HG03442 (cell line): Measurements from ENCODE around the gene DUSP6.

Experiments
- ATAC-seq: cut with Tn5 transposase; IDR thresholded peaks from one replicate; pipeline ENCODE4 v1.9.1; 2021; ENCODE audit warnings: mild to moderate bottlenecking, moderate library complexity; ENCODE audit not compliant: unreplicated experiment

The DUSP6 gene, protein sequence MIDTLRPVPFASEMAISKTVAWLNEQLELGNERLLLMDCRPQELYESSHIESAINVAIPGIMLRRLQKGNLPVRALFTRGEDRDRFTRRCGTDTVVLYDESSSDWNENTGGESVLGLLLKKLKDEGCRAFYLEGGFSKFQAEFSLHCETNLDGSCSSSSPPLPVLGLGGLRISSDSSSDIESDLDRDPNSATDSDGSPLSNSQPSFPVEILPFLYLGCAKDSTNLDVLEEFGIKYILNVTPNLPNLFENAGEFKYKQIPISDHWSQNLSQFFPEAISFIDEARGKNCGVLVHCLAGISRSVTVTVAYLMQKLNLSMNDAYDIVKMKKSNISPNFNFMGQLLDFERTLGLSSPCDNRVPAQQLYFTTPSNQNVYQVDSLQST

GRCh38 chr12:89352492-89353187 lies at the start of gene DUSP6:
Gene DUSP6 (minus strand): TSS chr12:89352501. CDS start chr12:89352039, 462 bp downstream.
- ATAC-seq = peak; percentile 37

DNA sequence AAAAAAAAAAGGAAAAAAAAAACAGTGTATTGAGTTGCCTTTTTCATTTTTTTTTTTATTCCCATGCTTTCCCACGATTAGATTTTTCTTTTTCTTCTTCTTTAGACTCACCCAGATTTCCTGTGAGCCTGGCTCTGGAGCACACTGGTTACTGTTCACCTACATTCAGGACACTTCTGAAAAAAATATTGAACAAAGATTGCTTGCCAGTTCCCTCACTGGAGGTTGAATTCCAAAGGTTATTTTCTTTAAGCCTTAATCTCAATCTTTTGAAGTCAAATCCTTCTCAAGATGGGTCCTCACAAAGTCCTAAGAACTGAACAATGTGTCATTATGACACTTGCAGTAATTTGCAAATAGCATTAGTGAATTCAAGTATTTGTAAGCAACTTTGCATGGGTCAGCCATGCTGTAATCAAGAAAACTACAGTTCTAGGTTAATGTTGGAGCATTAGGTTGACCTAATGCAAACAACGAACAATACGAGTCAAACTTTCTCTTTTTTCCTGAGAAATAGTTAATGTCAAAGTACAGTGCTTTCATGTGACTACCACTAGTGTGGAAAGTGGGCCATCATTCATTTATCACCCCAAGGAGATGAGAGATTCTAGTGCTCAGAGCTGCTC lies 49.2 kb upstream of the DUSP6 start:
- no peak for ATAC-seq

GRCh38 chr12:89400415-89400814 lies 48.1 kb upstream of the DUSP6 start:
- ATAC-seq = no peak

DNA sequence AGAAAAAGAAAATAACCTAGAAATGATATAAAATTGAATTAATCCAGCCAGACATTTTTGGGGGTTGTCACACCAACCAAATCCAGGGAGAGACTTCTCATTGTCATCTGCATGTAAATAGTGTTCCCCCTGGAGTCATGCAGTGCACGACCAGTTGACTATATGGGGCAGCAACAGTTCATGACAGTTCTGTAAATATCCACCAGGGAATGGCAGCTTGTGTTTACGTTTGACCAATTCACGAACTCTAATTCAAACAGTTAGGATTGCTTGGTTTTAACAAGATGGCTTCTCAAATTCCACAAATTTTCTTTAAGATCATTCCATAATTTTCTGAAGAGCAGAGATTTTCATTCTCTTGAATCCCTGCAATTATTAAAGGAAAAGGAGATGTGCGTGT lies 43.4 kb upstream of the DUSP6 start:
- ATAC-seq = no peak

GRCh38 chr12:89393551-89394121 lies 41.3 kb upstream of the DUSP6 start:
- ATAC-seq = no peak

DNA sequence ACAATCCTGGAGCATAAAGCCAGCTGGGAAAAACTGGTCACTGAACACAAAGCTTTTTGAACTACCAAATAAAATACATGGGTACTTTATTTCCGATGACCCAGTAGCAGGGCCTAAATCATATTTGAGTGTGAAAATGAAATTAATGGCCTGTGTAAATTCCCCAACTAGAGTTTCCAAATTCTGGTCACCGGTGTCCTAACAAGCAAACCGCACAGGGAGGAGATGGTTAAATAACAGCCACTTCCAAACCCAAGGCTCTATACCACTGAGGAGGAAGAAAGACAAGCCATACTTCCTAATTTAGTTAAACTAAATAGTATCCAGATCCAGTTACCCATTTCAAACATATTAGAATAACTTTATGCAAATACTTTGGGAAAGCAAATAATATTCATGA lies 40.1 kb upstream of the DUSP6 start:
- no peak for ATAC-seq

DNA sequence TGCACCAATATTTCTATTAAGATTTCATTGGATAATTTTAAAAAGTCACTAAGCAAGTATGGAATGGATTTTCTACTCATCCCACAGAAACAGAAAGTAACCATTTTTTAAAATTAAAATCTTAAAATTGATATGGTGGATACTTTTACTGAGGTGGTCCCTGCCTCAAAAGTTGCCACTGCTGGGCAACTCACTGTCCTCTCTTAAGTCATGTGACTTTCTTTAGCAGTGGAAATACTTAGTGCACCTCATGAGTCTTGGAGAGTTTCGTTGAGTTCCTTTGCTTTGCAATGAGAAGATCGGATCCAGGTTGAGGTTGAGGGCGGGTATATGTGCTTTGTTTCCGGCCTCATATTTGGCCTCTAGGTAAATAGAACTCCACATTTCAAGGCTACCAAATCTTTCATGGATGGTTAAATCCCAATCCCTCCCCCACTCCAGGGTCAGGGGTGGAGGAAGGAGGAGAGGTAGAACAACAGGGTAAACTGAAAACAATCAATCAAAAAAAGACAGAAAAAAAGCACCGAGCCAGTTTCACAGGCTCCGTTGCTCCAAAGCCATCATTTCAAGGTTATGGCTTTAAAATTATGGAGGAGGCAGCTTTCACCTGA lies 39.5 kb upstream of the DUSP6 start:
- ATAC-seq = no peak

DNA sequence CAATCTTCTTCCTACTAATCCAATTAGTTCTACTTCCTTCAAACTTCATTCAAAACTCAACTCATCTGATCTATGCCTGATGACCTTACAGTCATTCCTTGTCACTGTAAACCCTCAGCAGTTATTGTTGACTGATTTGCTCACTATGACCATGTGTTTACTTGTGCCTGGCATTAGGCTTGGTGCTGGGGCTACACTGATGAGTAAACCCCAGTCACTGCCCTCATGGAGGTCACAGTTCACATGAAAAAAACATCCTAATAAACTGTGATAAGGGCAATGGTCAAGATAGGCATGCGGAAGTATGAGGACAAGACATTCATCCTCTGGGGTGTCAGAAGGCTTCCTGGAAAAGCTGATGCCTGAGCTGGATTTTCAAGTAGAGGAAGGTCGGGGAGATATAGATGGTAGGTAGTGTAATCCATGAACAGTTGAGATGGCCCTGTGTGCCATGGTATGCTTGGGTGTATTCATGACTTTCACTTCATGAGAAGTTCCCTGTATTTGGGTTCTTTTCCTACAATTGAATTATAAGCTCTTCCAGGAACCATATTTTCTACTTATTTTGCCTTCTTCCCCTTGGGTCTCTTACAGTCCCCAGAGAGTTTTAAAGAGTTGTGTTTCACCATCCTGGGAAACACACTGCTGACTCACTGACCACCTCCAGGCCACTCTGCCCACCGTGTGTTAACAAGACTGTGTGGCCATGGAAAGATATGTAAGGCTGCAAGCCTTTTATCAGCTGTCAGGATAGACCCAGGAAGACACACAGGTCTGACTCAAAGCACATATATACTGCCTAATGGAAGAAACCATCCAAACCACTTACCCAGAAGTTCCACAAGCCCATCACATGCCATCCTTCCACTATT lies 38.7 kb upstream of the DUSP6 start:
- no peak for ATAC-seq

- no peak for ATAC-seq
These were observed 37.7 kb upstream of the DUSP6 start for GRCh38 chr12:89389755-89390661.

- no peak for ATAC-seq
These were observed 33.8 kb upstream of the DUSP6 start for GRCh38 chr12:89386138-89386537.

GRCh38 chr12:89384807-89385206 lies 32.5 kb upstream of the DUSP6 start:
- no peak for ATAC-seq

DNA sequence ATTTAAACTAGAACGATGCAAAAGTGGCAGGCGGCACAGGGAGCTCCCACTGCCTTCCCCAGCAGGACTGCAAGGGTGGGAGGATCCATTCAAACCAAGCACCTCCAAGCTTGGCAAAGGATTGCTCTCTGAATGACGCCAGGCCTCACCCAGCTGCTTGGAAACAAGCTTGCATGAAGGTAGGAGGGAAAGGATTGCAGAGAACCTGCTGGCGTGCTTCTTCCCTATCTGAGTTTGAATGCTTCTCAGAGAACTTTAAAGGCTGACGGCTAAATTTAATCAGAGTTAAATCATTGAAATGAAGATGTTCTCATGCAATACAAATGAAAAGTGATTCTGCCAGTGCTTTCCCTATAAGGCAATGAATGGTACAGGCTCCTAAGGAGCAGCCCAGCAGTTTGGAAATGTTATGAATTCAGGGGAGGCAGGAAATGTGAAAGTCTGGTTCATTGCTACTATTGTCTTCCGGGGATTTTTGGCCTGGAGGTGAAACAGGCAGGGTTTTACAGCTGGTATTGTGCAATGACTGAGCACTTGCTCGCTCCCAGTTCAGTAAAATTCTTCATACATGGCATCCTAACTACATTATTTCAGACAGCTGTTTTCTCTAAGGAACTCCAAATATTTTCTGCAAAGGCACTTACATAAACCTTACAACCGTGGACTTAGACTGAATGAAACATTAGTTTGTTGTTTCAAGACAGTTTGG lies 31.9 kb upstream of the DUSP6 start:
- no peak for ATAC-seq

DNA sequence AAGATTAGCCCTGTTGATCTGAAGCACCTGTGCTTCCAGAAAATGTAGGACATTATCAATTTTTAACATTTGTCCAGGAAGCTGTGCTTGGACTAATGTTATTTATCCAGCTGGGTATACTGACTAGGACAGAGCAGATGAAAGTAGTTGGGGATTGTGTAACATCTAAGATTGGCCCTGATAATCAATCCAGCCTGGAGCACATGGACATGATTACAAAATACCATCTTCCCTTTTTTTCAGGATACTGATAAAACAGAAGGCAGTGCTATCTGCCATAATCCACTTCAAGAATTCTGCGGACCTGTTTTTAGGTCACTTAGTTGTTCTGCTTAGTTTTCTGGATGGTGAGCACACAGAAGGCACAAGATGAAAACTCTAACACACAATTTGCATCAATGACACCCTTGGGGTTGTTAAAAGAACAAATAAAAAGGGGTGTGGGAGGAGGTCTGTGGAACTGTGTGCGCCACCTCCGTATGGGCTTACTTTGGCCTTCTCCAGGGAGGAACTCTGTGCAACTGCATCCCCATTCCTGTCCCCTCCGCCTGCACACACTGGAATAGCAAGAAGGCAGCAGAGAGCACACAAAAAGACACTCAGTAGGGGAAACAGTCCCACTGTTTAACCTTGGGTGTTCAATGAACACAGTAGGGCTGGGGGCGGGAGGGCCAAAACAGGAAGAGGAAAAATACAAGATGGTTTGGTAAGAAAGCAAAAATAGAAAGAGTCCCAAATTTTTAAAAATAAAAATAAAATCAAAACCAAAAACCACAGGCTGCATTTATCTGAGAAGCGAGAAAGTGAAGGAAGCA lies 31.1 kb upstream of the DUSP6 start:
- ATAC-seq = no peak

DNA sequence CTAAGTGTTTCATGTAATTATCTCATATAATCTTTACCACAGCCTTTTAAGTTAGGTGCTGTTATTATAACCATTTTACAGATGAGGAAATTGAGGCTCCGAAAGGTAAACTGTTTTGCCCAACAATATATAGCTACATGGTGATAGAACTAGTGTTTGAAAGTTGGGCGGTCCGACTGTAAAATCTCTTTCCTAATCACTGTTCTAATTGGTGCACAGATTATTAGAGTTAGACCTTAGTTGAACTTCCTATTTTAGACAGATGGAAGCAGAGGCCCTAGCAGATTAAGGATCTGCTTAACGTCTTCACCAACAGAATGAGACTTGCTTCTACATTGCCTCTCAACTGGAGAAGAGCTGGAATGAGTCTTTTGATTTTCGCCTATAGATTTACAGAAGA lies 30.0 kb upstream of the DUSP6 start:
- no peak for ATAC-seq

DNA sequence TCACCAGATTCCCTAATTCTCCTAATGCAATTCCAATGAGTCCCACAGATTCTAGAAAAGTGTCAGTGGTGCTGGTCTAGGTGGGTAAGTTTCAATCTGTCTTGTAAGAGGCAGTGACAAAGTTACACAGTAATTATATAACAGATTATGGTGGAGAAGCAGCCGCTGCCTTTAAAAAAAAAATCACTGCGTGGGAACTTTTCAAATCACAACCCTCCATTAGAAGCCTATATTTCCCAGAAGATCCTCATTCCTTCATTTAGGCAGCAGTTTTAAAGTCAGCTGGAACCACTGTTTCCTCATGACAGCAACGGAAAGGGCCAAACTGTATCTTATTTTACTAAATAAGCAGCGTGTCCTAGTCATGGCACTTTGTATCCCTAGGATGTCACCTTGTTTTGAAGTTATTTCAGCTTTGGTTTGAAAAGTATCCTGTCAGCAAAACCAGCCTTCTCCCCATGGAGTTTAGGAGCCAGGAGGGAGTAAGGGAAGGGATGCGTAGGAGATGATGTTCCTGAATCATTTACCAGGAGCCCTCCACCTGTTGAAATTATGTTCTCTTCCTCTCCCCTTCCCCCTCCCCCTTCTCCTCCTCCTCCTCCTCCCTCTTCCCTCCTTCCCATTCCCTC lies 27.7 kb upstream of the DUSP6 start:
- no peak for ATAC-seq

DNA sequence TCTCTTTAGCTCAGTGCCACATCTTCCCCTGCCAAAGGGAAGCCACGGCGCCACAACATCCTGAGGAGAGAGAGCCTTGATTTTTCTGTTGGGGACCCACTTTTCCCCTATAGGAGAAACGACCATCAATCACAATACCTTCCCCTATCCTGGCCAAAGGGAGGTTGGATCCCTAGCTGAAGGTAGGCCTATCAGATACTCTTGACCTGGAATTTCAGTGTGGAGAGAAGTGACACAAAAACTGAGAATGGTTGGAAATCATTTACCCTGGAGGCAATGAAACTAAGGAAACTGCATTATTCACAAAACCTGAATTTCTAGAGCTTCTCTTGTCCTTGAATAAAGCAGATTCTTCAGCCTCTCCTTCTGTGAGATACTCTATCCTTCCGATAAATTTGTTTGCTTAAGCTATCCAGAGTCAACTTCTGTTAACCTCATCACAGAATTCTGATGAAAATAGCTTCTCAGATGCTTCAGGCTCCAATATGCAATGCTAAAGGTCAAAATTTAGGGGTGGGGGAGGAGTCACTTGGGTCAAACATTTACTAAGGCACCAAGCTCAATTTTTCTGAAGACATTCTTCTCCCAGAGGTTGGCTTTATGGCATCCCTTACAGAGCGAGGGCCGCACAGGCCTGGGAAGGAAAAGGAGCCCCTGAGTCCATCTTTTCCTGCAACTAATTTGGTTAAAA lies 27.0 kb upstream of the DUSP6 start:
- no peak for ATAC-seq

DNA sequence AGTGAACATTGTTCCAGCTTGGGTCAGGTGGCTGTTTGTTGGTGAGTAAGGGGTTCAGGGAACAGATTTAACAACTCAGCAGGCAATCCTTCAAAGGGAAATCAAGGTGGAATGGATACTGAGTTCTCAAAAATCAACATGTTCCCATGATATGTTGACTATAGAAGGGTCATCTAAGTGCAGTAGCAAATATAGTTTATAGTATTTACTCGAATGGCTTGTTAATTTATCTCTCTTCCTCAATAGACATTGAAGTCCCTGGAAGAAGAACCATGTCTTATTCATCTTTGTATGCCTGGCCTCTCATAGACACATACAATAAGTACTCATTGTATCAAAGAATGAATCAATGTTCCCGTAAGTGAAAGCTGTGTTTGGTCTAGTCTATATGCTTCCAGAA lies 24.5 kb upstream of the DUSP6 start:
- ATAC-seq = no peak
